RPMI8226 (cell line): ENCODE results near the gene MYL2.

Source experiments
- DNase-seq: peaks from one replicate; pipeline ENCODE4 v3.0.0-alpha.2; 2015

MYL2 gene

DNA sequence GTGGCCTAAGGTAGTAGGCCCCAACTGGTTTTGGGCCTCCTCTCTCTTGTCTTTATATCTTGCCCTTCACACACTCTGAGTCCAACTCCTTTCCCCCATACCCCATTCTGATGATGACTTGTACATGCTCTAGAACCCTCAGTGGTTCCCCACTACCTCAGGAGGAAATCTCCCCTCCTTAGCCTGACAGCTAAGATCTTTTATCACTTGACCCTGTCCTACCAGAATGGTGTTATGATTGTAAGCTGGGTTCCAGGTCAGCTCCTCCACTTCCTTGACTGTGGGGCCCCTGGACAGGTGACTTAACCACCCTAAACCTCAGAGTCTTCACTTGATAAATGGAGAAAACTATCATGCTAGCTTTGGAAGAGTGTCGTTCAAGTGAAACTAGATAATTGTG is 9.4 kb upstream of the MYL2 start:
- DNase-seq, result no peak

DNA sequence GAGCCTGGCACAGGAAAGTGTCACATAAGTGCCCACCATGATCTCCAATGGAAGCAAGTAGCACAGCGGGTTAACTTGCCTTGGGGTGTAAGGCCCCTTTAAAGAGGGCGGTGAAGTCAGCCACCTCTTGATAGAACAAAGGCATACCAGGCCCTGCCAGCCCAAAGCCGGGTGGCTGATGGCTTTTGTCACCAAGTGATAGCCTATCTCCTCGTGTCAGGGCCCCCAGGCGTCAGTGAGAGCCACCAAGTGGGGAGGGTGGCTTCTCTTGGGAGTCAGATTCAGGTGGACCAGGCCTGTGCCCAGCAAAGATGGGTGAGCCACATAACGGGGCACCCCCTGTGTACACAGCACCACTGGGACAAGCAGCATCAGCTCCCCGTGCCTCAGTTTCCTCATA is 8.3 kb upstream of the MYL2 start:
- no peak for DNase-seq

DNA sequence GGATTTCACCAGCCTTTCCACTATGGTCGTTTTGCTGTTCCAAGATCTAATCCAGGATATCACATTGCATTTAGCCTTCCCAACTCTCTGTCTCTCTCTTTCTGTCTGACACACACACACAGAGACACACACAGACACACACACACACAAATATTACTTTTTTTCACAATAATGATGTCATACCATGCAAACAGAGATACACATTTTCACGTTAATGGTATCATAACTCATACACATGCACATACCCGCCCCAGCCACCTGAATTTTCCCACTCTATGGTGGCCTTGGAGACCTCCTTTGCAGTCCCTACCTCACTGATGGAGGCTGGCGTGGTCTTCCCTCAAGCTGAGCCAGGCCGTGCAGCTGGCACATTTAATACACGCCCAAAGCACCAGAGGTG is 7.2 kb upstream of the MYL2 start:
- no peak for DNase-seq

DNA sequence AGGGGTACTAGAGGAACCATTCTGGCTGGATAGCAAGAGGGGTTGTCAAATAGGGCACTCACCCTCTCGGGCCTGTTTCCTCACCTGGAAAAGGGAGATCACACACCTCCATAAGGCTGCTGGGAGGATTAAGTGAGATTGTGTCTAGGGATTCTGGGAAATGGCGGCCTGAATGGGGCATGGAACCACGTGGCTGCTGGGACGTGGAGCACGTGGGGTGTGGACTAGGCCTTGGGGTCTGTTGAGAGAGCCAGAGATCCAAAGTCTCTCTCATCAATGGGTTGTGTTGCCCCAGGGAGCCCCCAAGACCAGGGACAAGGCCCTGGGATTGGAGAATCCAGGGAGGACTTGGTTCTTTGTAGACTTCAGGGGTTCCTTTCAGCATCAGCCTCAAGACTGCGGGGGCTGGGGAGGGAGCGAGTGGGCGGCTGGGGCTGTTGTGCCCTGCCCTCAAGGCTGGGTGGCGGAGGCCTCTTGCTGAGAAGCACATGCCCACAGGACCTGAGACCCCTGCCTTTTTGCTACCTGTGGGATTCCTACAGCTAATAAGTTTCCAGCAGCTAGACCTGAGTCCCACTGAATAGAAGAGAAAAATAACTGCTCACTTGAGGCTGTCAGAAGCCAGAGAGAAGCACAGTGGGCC is 3.4 kb upstream of the MYL2 start:
- DNase-seq, result no peak

DNA sequence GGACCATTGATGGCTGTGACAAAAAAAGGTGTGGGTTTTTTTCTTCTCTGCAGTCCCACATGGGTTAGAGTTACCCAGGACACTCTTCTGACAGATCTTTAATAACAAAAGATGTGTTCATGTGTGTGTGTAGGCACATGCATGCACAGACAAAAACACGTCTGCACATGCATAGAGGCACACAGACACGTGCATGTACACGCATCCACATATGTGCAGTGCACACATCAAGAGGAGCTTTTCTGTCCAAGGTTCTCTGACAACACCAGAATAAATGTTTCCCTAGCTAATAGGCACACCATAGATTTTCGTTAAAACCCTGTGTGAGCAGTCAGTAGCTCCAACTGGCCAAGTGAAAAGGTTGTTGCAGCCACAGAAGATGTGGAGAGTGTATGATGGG is 2.8 kb upstream of the MYL2 start:
- DNase-seq, result no peak

DNA sequence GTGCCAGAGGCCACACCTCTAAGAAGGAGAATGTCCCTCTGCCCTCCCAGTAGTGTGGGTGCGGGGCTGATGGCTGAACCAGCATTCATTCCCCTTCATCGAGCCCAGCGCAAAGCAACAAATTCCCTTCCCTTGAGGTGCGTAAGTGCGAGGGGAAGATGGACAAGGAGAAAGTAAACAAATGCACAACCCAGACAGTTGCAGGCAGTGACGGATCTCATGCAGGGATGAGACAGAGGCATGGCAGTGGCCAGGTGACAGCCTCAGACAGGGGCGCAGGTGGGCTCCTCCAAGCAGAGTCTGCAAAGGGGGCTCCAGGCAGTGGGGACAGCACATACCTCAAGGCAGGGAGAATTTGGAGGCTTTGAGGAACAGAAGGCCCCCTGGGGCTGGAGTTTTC is 2.3 kb upstream of the MYL2 start:
- no peak for DNase-seq

DNA sequence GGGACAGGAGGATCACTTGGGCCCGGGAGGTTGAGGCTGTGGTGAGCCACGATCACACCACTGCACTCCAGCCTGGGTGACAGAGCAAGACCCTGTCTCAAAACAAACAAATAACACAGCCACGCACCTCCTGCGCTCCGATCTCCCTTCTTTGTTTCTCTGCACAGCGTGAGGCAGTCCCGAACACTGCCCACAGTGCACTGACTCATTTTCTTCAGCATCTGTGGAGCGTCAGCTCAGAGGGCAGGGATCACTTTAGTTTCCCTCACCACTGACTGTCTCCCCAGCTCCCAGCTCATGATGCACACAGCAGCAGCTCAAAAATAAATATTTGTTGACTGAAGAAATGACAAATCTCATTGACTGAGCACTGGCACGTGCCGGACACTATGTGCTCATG is 883 bp upstream of the MYL2 start:
- no peak for DNase-seq

DNA sequence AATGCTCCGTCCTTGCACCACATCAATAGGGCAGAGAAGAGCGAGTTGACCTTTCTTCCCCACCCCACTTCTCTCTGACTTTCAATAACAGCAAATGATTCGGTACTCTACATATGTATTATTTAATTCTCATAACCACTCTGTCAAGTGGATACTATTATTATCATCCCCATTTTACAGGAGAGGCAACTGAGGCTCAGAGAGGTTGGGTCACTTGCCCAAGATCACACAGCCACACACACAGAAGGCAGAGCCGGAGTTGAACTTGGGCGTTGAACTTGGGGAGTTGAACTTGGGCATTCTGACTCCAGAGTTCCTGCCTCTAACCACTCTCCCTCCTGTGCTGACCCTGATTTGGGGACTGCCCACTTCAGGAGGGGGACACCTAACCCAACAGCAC is 659 bp downstream of the MYL2 start:
- no peak for DNase-seq

DNA sequence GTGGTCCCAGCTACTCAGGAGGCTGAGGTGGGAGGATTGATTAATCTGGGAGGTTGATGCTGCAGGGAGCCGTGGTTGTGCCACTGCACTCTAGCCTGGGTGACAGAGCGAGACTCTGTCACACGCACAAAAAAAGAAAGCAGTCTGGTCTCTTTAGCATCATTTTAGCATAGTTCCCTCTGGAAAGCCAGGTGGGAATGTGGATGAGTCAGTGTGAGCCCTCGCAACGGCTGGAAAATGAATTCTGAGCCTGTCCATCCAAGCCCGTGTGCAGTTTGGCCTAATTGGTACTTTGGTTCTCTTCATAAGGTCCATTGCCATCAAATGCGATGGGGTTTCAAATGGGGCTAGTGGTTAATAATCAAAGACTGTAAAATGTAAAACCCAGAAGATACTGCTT is 2.4 kb downstream of the MYL2 start:
- no peak for DNase-seq

DNA sequence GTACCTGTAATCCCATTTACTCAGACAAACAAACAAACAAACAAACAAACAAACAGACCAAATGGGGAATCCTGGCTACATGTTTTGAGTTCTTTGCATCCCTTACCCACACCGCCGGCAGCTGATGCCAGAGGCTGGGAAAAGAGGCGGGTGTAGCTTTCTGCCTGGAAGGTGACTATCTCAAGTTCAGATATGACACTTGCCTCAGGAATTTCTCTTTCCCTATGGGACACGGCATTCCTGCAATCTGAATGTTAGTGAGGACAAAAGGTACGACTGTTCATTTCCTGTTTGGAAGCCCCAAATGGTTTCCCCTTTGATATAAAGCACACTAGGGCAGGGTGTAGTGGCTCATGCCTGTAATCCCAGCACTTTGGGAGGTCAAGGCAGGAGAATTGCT is 2.9 kb downstream of the MYL2 start:
- DNase-seq, result no peak

DNA sequence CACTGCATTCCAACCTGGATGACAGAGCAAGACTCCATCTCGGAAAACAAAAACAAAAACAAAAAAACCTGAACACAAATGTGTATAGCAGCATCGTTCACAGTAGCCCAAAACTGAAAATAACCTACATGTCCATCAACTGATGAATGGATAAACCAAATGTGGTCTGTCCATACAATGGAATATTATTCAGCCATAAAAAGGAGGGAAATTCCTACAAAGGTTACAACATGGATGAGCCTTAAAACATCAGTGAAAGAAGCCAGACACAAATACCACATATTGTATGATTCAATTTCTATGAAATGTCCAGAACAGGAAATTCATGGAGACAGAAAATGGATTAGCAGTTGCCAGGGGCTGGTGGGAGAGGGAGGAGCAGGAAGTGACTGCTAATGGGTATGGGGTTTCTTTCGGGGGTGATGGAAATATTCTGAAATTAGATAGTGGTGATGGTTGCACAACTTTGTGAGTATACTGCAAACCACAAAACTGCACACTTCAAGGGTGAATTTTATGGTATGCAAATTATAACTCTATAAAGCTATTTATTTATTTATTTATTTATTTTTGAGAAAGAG is 4.0 kb downstream of the MYL2 start:
- DNase-seq, result no peak

DNA sequence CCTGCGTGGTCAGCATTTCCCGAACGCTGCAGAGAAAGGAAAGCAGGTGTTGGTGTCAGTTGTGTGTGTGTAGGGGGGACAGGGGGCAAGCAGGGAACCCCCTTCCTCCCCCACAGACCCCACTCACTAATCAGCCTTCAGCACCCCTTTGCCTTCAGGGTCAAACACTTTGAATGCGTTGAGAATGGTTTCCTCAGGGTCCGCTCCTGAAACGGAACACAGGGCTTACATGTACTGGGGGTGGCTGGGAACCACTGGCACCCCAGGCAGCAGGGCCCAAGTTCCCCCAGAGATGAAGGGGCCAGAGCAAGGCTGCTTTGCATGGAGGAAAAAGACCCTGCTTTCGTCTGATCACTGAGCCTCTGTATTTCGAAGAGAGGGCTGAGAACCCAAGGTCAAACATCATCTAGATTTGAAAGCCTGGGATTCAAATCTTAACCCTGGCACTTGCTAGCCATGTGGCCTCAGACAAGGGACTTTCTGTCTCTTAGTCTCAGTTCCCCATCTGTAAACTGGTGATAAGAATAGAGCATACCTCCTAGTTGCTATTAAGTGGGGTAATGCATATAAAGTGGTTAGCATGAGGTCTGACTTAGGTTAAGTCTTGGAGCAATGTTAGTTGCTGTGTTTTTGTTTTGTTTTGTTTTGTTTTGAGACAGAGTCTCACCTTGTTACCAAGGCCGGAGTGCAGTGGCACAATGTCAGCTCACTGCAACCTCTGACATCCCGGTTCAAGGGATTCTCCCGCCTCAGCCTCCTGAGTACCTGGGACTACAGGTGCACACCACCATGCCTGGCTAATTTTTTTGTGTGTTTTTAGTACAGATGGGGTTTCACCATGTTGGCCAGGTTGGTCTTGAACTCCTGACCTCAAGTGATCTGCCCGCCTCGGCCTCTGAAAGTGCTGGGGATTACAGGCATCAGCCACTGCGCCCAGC is 7.0 kb downstream of the MYL2 start:
- DNase-seq, result peak; percentile 57

DNA sequence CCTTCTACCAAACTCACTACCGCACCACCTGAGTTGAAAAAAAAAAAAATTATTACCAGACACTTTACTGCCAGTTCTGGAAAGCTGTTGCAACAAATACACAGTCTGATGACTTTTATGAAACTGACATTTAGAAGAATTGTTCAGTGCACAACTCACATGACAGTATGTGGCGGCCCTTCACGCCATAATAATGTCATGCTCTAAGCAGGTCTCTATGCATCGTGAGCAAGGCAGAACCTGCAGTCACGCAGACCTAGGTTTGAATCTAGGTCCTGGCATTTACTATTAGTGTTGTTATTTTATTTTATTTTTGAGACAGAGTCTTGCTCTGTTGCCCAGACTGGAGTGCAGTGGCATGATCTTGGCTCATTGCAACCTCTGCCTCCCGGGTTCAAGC is 8.1 kb downstream of the MYL2 start:
- DNase-seq, result no peak

DNA sequence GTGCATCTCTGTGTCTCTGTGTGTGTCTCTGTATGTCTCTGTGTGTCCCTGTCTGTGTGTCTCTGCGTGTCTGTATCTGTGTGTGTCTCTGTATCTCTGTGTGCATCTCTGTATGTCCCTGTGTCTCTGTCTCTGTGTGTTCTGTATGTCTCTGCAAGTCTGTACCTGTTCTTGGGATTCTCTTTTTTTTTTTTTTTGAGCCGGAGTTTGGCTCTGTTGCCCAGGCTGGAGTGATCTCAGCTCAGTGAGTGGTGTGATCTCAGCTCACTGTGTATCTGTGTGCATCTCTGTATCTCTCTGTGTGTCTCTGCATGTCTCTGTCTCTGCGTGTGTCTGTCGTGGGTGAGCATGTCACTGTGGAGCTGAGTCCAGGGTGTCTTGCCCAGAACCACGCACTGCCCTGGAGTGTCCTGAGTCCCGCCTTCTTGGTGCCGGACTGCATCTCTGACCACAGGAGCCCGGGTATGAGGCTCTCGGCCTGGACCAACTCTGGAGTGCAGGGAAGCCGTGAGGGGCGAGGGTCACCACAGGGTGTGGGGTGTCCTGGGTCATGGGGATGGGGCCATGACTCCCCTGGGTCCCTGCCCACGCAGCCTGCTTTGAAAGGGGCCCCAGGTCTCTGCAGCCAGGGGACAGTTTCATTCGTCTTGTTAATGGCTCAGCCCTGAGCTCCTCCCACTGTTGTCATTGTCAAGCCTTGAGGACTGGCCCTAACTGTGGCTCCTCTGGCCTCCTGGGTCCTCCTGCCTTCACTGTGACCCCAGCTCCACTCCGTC is 11.8 kb downstream of the MYL2 start:
- no peak for DNase-seq

DNA sequence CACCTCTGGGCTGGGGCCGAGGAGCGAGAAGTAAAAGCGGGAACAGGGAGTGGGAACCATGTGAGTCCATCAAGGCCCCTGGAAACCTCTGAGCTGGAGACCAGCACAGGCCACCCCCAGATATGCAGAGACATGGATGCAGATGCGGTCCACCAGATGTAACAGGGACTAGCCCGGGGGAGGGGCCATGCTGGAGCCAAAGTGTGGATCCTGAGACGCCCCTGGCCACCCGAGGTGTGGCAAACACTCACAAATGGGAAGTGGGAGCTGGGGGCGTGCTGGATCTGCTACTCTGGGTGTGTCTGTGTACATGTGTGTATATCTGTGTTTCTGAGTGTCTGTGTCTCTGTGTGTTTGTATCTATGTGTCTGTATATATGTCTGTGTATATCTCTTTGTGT is 12.8 kb downstream of the MYL2 start:
- DNase-seq, result no peak

DNA sequence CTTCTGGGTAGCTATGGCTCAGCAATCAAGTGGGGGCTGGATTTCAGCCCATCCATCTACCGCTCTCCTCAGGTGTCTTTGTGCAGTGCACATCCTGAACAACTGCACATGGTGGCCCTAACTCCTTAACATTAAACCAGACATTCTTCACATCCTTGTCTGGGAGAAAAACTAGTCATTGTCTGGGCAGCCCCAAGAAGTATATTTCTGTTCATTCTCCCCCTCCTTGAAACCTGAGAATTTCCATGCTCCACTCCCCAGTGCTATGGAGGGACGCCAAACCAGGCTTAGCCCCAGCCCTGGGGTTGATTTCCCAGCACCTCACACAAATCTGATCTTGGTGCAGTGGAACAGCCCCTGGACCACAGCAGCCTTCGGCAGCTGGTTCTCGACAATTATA is 13.4 kb downstream of the MYL2 start:
- no peak for DNase-seq

DNA sequence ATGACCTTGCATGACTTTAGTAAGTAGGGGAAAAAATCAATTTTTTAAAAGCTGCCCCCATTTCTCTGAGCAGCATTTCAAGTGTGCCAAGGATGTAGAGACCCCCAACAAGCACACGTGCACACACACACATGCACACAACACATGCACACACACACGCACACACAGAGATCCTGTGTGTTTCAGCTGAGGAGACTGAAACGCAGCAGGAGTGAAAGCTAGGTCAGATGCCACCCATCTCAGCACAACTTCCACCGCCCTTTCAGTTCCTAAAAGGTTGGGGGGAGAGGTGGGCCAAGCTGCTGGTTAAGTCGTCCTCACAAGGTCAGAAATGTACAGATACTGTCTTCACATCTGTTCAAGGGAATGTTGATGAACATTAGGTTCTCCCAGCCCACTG is 13.9 kb downstream of the MYL2 start:
- DNase-seq, result peak; percentile 54

DNA sequence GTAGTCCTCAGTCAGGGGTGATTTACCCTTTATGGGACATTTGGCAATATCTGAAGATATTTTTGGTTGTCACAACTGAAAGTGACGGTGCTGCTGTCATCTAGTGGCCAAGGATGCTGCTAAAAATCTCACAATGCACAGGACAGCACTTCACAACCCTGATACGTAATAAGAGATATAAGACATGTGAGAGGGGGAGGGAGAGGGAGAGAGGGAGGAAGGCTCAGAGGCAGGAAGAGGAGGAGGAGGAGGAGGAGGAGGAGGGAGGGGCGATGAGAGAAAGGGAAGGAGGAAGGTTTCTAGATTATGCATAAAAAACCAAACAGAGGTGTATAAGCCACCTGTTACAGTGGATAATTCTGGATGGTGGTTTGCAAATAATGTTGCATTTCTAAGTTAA is 14.3 kb downstream of the MYL2 start:
- peak; percentile 66 for DNase-seq

DNA sequence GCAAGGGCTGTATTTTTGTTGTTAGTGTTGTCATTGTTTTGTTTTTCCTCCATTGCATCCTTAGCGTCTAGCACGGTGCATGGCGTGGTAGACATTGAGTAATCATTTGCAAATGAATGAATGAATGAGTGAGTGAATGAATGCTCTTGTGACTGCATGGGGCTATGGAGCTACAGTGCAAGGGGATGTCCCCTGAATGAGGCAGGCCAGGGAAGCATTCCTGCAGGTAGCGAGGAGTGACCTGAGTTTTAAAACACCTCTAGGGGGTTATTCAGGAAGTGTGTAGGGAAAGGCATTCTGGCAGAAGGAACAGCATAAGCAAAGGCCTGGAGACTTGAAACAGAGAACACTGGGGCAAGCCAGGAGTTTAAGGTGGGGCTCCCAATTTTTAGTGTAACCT is 16.9 kb downstream of the MYL2 start:
- DNase-seq, result no peak

DNA sequence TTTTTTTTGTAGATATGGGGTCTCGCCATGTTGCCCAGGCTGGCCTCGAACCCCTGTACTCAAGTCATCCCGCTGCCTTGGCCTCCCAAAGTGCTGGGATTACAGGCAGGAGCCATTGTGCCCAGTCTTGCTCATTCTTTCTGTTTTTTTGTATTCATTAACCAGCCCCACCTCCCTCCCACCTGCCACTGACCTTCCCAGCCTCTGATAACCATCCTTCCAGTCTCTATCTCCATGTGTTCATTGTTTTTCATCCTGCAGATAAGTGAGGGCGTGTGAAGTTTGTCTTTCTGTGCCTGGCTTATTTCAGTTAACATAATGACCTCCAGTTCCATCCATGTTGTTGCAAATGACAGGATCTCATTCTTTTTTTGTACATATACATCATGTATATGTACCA is 19.0 kb downstream of the MYL2 start:
- no peak for DNase-seq

DNA sequence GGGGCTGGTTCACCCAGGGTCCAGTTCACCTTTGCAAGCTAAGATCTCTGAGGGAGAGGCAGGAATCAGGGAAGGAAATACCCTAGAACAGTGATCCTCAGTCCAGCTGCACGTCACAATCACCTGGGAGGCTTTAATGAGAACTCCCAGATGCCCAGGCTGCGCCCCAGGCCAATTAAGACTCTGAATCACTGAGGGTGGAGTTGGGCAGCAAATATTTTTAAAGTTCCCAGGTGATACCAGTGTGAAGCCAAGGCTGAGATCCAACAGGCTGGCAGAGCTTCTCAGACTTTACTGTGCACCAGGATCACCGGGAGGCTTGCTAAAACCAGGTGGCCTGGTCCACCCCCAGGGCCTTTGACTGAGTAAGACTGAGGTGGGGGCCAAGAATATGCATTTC is 23.8 kb downstream of the MYL2 start:
- DNase-seq, result no peak

DNA sequence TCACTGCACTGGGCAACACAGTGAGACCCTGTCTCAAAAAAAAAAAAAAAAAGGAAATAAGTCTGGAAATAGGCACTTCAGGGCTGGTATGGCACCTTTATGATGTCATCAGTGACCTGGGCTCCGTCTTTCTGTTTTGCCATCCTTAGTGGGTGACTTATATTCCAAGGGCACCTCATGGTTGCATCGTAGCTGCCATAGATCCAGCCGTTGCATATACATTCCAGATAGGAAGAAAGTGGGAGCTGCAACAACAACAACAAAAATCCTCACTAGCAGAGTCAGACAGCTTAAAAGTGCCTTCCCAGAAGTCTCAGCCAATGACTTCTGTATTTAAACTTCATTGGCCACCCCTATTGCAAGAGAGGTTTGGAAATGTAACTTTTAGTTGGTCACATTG is 26.4 kb downstream of the MYL2 start:
- DNase-seq, result no peak

DNA sequence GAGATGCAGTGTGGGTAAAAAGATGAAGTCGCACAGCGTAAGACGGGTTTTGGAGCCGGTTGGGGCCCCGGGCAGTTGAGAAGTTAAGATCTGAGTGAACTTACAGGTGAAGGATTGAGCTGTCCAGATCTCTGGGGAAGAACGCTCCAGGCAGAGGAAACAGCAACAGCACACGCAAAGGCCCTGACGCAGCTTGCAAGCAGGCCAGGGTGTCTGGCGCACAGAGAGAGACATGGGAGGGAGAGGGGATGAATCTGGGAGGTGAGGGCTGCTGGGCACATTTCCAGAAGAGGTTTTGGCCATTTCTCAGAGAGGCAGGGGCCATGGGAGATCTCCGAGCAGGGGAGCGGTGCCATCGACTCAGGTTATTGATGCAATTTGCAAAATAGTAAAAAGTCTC is 31.0 kb downstream of the MYL2 start:
- no peak for DNase-seq
